H1 (cell line): ENCODE results near the gene MORN4. TPM values are rescaled to one million over a fixed set of nuclear protein-coding genes. Genes with fewer than 3 reads are reported as not detected.

Experiments
- CTCF ChIA-PET: fragments of 300-600 bp; sonication (Branson Sonifier 250); formaldehyde crosslinking; loops from one replicate; lab custom pipeline; 2021; ENCODE audit not compliant: partially characterized antibody; lab: Charles Lee
- POLR2A ChIA-PET: fragments of 300-600 bp; sonication (Branson Sonifier 250); formaldehyde crosslinking; loops from one replicate; lab custom pipeline; 2021; ENCODE audit warnings: inconsistent platforms; ENCODE audit not compliant: partially characterized antibody; lab: Charles Lee
- DNase-seq, 2 experiments: peaks; one replicate each; pipeline versions ENCODE4 v3.0.0 to v3.0.0-alpha.2; 2010 to 2022; ENCODE audit warnings: low spot score in 2 of 2, low read depth in 1 of 2, mixed read lengths in 1 of 2
- FAIRE-seq: peaks from 2 replicates; lab custom pipeline; 2011; peaks lifted over from hg19 to GRCh38; lab: Jason Lieb, UNC
- H2AFZ ChIP-seq: 2 replicates; pipeline ENCODE4 v1.8.1; 2012; ENCODE audit warnings: low read length, inconsistent platforms
- H2AK5ac ChIP-seq: 2 replicates; pipeline ENCODE4 v1.6.1; 2013; ENCODE audit warnings: low read depth, low read length
- H2BK120ac ChIP-seq: replicated peaks from 2 replicates; pipeline ENCODE3; 2013; ENCODE audit warnings: low read depth, low read length, inconsistent platforms
- H2BK12ac ChIP-seq: 2 replicates; pipeline ENCODE4 v1.6.1; 2013; ENCODE audit warnings: low read depth, low read length
- H2BK15ac ChIP-seq: 2 replicates; pipeline ENCODE4 v1.6.1; 2013; ENCODE audit warnings: low read length
- H2BK20ac ChIP-seq: 2 replicates; pipeline ENCODE4 v1.6.1; 2013; ENCODE audit warnings: low read length
- H2BK5ac ChIP-seq: 2 replicates; pipeline ENCODE4 v1.6.1; 2013; ENCODE audit warnings: low read depth, low read length
- H3K14ac ChIP-seq: 2 replicates; pipeline ENCODE4 v1.6.1; 2013; ENCODE audit warnings: inconsistent platforms; ENCODE audit not compliant: insufficient read length
- H3K18ac ChIP-seq: 2 replicates; pipeline ENCODE4 v1.6.1; 2013; ENCODE audit warnings: low read length; ENCODE audit errors: extremely low read depth
- H3K23ac ChIP-seq: 2 replicates; pipeline ENCODE4 v1.6.1; 2013; ENCODE audit warnings: inconsistent platforms; ENCODE audit not compliant: insufficient read length
- H3K23me2 ChIP-seq: 2 replicates; pipeline ENCODE4 v1.6.1; 2013; ENCODE audit warnings: low read depth, low read length
- H3K27ac ChIP-seq: 2 replicates; pipeline ENCODE4 v1.6.1; 2011; ENCODE audit warnings: low read depth, low read length, inconsistent platforms
- H3K27me3 ChIP-seq, 4 experiments: replicated peaks in 1 of 4; 1 replicate in 1 of 4; 2 replicates in 3 of 4; pipeline versions ENCODE4 v1.6.1 to v1.8.1; 2011 to 2013; ENCODE audit warnings: low read length in 3 of 4, mild to moderate bottlenecking in 3 of 4, inconsistent platforms in 2 of 4, mixed read lengths in 2 of 4, moderate library complexity in 1 of 4; ENCODE audit not compliant: control insufficient read depth in 3 of 4, insufficient read depth in 3 of 4; ENCODE audit errors: extremely low read depth in 1 of 4
- H3K36me3 ChIP-seq, 4 experiments: 2 replicates each; pipeline versions ENCODE4 v1.6.1 to v1.8.1; 2011 to 2013; ENCODE audit warnings: mild to moderate bottlenecking in 4 of 4, low read length in 3 of 4, moderate library complexity in 2 of 4, control low read depth in 1 of 4, inconsistent platforms in 1 of 4; ENCODE audit not compliant: insufficient read depth in 4 of 4, control insufficient read depth in 2 of 4
- H3K4ac ChIP-seq: replicated peaks from 2 replicates; pipeline ENCODE3; 2013; ENCODE audit warnings: low read length, low read depth, mixed read lengths, inconsistent platforms; ENCODE audit not compliant: insufficient read length
- H3K4me1 ChIP-seq, 4 experiments: replicated peaks in 1 of 4; 1 replicate in 1 of 4; 2 replicates in 3 of 4; pipeline versions ENCODE4 v1.6.1 to v1.8.1; 2011 to 2013; ENCODE audit warnings: low read length in 3 of 4, inconsistent platforms in 2 of 4, mixed read lengths in 1 of 4; ENCODE audit not compliant: insufficient read depth in 4 of 4, control insufficient read depth in 3 of 4
- H3K4me2 ChIP-seq, 2 experiments: 2 replicates each; pipeline versions ENCODE4 v1.6.1 to v1.8.1; 2011 to 2013; ENCODE audit warnings: low read depth in 2 of 2, low read length in 2 of 2, control low read depth in 1 of 2, inconsistent platforms in 1 of 2, mild to moderate bottlenecking in 1 of 2; ENCODE audit not compliant: insufficient read depth in 1 of 2
- H3K4me3 ChIP-seq, 4 experiments: fragments of 200-600, 300-600 bp in 1 of 4; sonication (generic), shearing (Covaris generic), sonication (Bioruptor Twin) in 1 of 4; 2 replicates each; pipeline versions ENCODE4 v1.5.1 to v1.8.1; 2011 to 2016; ENCODE audit warnings: low read length in 4 of 4, low read depth in 3 of 4, control low read depth in 2 of 4, inconsistent platforms in 2 of 4, mild to moderate bottlenecking in 2 of 4, mixed read lengths in 1 of 4, moderate library complexity in 1 of 4; ENCODE audit not compliant: insufficient read depth in 2 of 4; ENCODE audit errors: extremely low read depth in 1 of 4
- H3K56ac ChIP-seq: replicated peaks from 2 replicates; pipeline ENCODE3; 2013; ENCODE audit warnings: low read depth, mild to moderate bottlenecking, mixed read lengths, low read length, inconsistent platforms; ENCODE audit not compliant: insufficient read length
- H3K79me1 ChIP-seq: 2 replicates; pipeline ENCODE4 v1.6.1; 2013; ENCODE audit warnings: low read depth, low read length, control low read depth
- H3K79me2 ChIP-seq, 2 experiments: 2 replicates each; pipeline versions ENCODE4 v1.6.1 to v1.8.1; 2012 to 2013; ENCODE audit warnings: low read length in 2 of 2, mild to moderate bottlenecking in 2 of 2, inconsistent platforms in 1 of 2; ENCODE audit not compliant: insufficient read depth in 2 of 2, control insufficient read depth in 1 of 2
- H3K9ac ChIP-seq, 4 experiments: replicated peaks in 1 of 4; 1 replicate in 1 of 4; 2 replicates in 3 of 4; pipeline versions ENCODE4 v1.6.1 to v1.8.1; 2011 to 2013; ENCODE audit warnings: low read depth in 3 of 4, low read length in 3 of 4, control low read depth in 2 of 4, mild to moderate bottlenecking in 2 of 4, moderate library complexity in 2 of 4, inconsistent platforms in 1 of 4; ENCODE audit errors: extremely low read depth in 1 of 4
- H3K9me3 ChIP-seq, 2 experiments: 2 replicates each; pipeline versions ENCODE4 v1.6.1 to v1.8.1; 2012 to 2013; ENCODE audit warnings: mild to moderate bottlenecking in 2 of 2, moderate library complexity in 2 of 2, control low read depth in 1 of 2, inconsistent platforms in 1 of 2, low read depth in 1 of 2, low read length in 1 of 2, mixed read lengths in 1 of 2; ENCODE audit not compliant: insufficient read depth in 2 of 2
- H4K20me1 ChIP-seq, 2 experiments: replicated peaks in 1 of 2; 2 replicates each; pipeline versions ENCODE3 to v1.8.1; 2011 to 2013; ENCODE audit warnings: inconsistent platforms in 2 of 2, low read length in 2 of 2, mild to moderate bottlenecking in 1 of 2; ENCODE audit not compliant: insufficient read depth in 2 of 2, control insufficient read depth in 1 of 2
- H4K5ac ChIP-seq: 2 replicates; pipeline ENCODE4 v1.6.1; 2013; ENCODE audit warnings: low read length, low read depth, mixed read lengths, inconsistent platforms; ENCODE audit not compliant: insufficient read length
- H4K8ac ChIP-seq: 2 replicates; pipeline ENCODE4 v1.8.0; 2013; ENCODE audit warnings: mild to moderate bottlenecking, moderate library complexity, low read length, inconsistent platforms; ENCODE audit not compliant: insufficient read depth; ENCODE audit errors: extremely low read depth
- H4K91ac ChIP-seq: replicated peaks from 2 replicates; pipeline ENCODE3; 2013; ENCODE audit warnings: low read length, mixed read lengths, inconsistent platforms; ENCODE audit not compliant: insufficient read length
- CREB1 ChIP-seq: IDR thresholded peaks from 2 replicates; pipeline ENCODE4 v1.6.1; 2012; ENCODE audit warnings: inconsistent platforms
- HDAC2 ChIP-seq, 2 experiments: fragments of 300-600 bp in 1 of 2; sonication (generic) in 1 of 2; IDR thresholded peaks; 2 replicates each; pipeline ENCODE4 v1.6.1; 2011 to 2012; ENCODE audit warnings: low read depth in 2 of 2, low read length in 2 of 2, mild to moderate bottlenecking in 2 of 2, moderate library complexity in 2 of 2, borderline replicate concordance in 1 of 2, inconsistent platforms in 1 of 2
- RBBP5 ChIP-seq: IDR thresholded peaks from 2 replicates; pipeline ENCODE4 v1.7.1; 2012; ENCODE audit warnings: low read depth, mild to moderate bottlenecking, inconsistent platforms, low read length, moderate library complexity, borderline replicate concordance
- RXRA ChIP-seq: IDR thresholded peaks from 2 replicates; pipeline ENCODE4 v1.6.1; 2011; ENCODE audit warnings: low read depth, mild to moderate bottlenecking, low read length, moderate library complexity; ENCODE audit not compliant: insufficient read depth
- SP2 ChIP-seq: IDR thresholded peaks from 2 replicates; pipeline ENCODE4 v1.6.1; 2012; ENCODE audit warnings: mild to moderate bottlenecking, low read length, inconsistent platforms
- SRF ChIP-seq: IDR thresholded peaks from 2 replicates; pipeline ENCODE4 v1.6.1; 2011; ENCODE audit warnings: mild to moderate bottlenecking, low read depth, low read length, moderate library complexity
- YY1 ChIP-seq: IDR thresholded peaks from 2 replicates; pipeline ENCODE4 v1.6.1; 2011; ENCODE audit warnings: low read depth, mild to moderate bottlenecking, low read length
- WGBS, 2 experiments: shearing (Covaris generic) in 1 of 2; methylation state at CpG; one replicate each; pipeline versions ENCODE4 v1.1.6 to v1.1.7; 2013 to 2015; ENCODE audit warnings: low lambda C conversion rate in 2 of 2, mixed read lengths in 2 of 2, inconsistent platforms in 1 of 2, low coverage in 1 of 2, missing lambda C conversion rate in 1 of 2; ENCODE audit not compliant: insufficient replicate concordance in 2 of 2, insufficient coverage in 1 of 2, insufficient read length in 1 of 2; ENCODE audit errors: extremely low coverage in 1 of 2, missing lambda C conversion rate in 1 of 2; 5-methylcytosine and 5-hydroxymethylcytosine counted together
- polyA plus RNA-seq, 7 experiments: library from polyadenylated mRNA; depleted of rRNA in 3 of 7; stranded (reverse) in 5 of 7; unstranded in 2 of 7; fragments of >200 nt in 5 of 7; fragments of 200-250 nt in 2 of 7; gene quantifications; 1 replicate in 5 of 7; 2 replicates in 1 of 7; 4 replicates in 1 of 7; pipeline versions ENCODE4 v1.2.1 to v1.2.3, GENCODE V29; 2011 to 2013; ENCODE audit warnings: missing spikeins in 2 of 7, mixed read lengths in 2 of 7
- total RNA-seq: library from RNA; stranded (reverse); fragmentation: NEBNext Ultra II Directional; extraction: Animal tissue kit (Norgen Biotek cat#: 25700); gene quantifications from 2 replicates; pipeline ENCODE4 v1.2.1, GENCODE V29; 2021
- TF ChIP-seq, protein P1 (sequence below), 3 experiments: IDR thresholded peaks; 1 replicate in 2 of 3; 2 replicates in 1 of 3; pipeline versions ENCODE4 v1.5.1 to v1.6.1; 2011; ENCODE audit warnings: low read length in 3 of 3, mild to moderate bottlenecking in 3 of 3, inconsistent platforms in 2 of 3, low read depth in 1 of 3, moderate library complexity in 1 of 3; ENCODE audit not compliant: insufficient read depth in 1 of 3; ENCODE audit errors: control extremely low read depth in 1 of 3
- TF ChIP-seq, protein P2 (sequence below): IDR thresholded peaks from 2 replicates; pipeline ENCODE4 v1.6.1; 2012; ENCODE audit warnings: inconsistent platforms

The MORN4 gene
- total and polyA plus RNA-seq, 2 of the 8 experiments (the other 6 are each of a cell fraction or from before 2014, with no cell fraction given), result 13.6 to 22.0 TPM

DNA sequence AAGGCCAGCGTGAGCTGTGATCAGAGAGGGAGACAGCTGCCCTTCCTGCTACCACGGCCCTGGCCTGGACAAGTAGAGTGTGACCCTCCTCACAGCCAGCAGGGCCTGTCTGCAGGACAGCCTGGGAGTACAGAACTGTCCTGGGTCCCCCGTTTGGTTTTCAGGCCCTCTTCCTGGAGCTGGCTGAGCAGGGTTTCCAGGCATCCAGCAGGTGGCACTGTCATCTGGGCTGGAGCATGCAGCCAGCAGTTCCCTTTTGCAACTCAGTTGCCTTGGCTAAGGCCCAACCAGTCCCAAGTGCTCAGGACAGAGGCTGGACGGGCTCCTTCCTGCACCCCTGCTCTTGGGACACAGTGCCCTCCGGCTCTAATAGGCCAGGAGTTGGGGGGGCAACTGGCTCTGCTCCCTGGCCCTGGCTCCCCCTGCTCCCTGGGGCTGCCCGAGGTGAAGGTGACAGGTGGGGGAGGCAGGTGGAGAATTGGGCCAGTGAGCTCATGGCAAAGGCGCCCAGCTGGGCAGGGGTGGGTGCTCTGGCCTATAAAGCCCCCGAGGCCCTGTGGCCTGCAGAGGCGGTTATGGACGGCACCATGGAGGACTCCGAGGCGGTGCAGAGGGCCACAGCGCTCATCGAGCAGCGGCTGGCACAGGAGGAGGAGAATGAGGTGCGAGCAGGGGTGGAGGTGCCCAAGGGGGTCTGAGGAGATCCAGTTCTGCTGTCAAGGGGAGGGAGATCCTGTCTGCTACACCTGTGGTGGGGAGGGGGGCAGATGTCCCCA is 60.9 kb downstream of the MORN4 start, which contains the start of gene ANKRD2:
Gene ANKRD2 (plus strand): TSS at position 566 of the 776 bp plus-strand sequence. CDS start 10 bp downstream, at position 576.
- Histone ChIP-seq H3K9me3 (no peaks in the 10 kb centered on the region), H3K56ac (no peak within 1 kb of the TSS), H3K79me2 (no peaks in the 10 kb centered on the region), H2BK15ac (no peak within 1 kb of the TSS), H3K27me3 (no peaks in the 10 kb centered on the region), H2BK12ac (no peak within 1 kb of the TSS), H4K8ac (peak within 1 kb of the TSS; percentile 45; the same call in 1 of the 2 replicates), H2BK5ac (peak within 1 kb of the TSS; percentile 44; the same call in 1 of the 2 replicates), H4K20me1 (peaks cover 0 to 2% of the 10 kb centered on the region in 2 experiments), H3K23ac (no peak within 1 kb of the TSS), H3K18ac (no peak within 1 kb of the TSS), H2BK120ac (no peak within 1 kb of the TSS), H3K36me3 (peaks cover 0 to 14% (median 2%) of the 10 kb centered on the region in 4 experiments; a peak in 4 of 8 replicates), H2AK5ac (no peak within 1 kb of the TSS), H3K14ac (no peak within 1 kb of the TSS), H3K4me3 (no peak within 1 kb of the TSS), H4K5ac (no peak within 1 kb of the TSS), H2BK20ac (no peak within 1 kb of the TSS), H3K27ac (no peak within 1 kb of the TSS), H3K79me1 (no peaks in the 10 kb centered on the region), H3K4me1 (peaks cover 2 to 6% (median 4%) of the 10 kb centered on the region in 4 experiments; a peak in 3 of 7 replicates), H4K91ac (no peak within 1 kb of the TSS), H3K4me2 (no peak within 1 kb of the TSS), H3K23me2 (no peaks in the 10 kb centered on the region), H3K9ac (no peak within 1 kb of the TSS), H2AFZ (no peak within 1 kb of the TSS), H3K4ac (no peak within 1 kb of the TSS)
- 87% methylated on average over 16 of the region's 16 CpGs; no CpG with 5 or more reads in 1 of the 2 experiments for WGBS, 2 experiments
- ChIA-PET CTCF (interaction anchor here (0.5 to 12.9 kb wide), 39 partner anchors 11 to 266 kb away, joined by 3 to 169 read pairs (median 5); partner anchors contain the start of genes C10orf62, HOGA1 and PI4K2A), POLR2A (interaction anchor here (1.4 to 1.7 kb wide), 3 partner anchors 9 to 38 kb away, joined by 3 to 8 read pairs (median 7); no protein-coding TSS in a partner anchor)
- peak; percentile 59 to 85 for DNase-seq
- FAIRE-seq, result peak; percentile 94
- TF ChIP-seq YY1, result no peak
- TF ChIP-seq, protein P1, sequence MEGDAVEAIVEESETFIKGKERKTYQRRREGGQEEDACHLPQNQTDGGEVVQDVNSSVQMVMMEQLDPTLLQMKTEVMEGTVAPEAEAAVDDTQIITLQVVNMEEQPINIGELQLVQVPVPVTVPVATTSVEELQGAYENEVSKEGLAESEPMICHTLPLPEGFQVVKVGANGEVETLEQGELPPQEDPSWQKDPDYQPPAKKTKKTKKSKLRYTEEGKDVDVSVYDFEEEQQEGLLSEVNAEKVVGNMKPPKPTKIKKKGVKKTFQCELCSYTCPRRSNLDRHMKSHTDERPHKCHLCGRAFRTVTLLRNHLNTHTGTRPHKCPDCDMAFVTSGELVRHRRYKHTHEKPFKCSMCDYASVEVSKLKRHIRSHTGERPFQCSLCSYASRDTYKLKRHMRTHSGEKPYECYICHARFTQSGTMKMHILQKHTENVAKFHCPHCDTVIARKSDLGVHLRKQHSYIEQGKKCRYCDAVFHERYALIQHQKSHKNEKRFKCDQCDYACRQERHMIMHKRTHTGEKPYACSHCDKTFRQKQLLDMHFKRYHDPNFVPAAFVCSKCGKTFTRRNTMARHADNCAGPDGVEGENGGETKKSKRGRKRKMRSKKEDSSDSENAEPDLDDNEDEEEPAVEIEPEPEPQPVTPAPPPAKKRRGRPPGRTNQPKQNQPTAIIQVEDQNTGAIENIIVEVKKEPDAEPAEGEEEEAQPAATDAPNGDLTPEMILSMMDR (IDR thresholded peaks at IDR 0.05; ENCODE audit: control extremely low read depth in 1 of 3, insufficient read depth in 1 of 3, low read depth in 1 of 3, low read length in 3 of 3), result peak; percentile 96 to 99 (median 98)
- no peak for TF ChIP-seq SRF
- TF ChIP-seq, protein P2, sequence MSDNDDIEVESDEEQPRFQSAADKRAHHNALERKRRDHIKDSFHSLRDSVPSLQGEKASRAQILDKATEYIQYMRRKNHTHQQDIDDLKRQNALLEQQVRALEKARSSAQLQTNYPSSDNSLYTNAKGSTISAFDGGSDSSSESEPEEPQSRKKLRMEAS, result peak; percentile 66
- TF ChIP-seq SP2, result no peak
- no peak for TF ChIP-seq HDAC2 (IDR thresholded peaks at IDR 0.05; ENCODE audit: borderline replicate concordance in 1 of 2, low read depth in 2 of 2, low read length in 2 of 2)
- no peak for TF ChIP-seq RXRA
- no peak for TF ChIP-seq RBBP5
- no peak for TF ChIP-seq CREB1
